Gastrocnemius medialis (tissue), 4 donors: Measurements from ENCODE around the gene TMEM60.

Source experiments
- CTCF ChIP-seq, 5 experiments: fragments of 450-650 bp in 3 of 5; fragments of 200-600 bp in 2 of 5; sonication (generic) in 2 of 5; IDR thresholded peaks in 4 of 5; conservative IDR thresholded peaks in 1 of 5; 1 replicate in 4 of 5; 2 replicates in 1 of 5; pipeline ENCODE4 v1.5.1; 2016 to 2019; ENCODE audit warnings: antibody characterized with exemption in 5 of 5, mild to moderate bottlenecking in 3 of 5, moderate library complexity in 3 of 5
- POLR2A ChIP-seq, 2 donors: fragments of 450-650 bp; IDR thresholded peaks; one replicate each; pipeline ENCODE4 v1.6.1; 2017; ENCODE audit warnings: antibody characterized with exemption in 2 of 2, mild to moderate bottlenecking in 2 of 2, moderate library complexity in 2 of 2

- no peak for TF ChIP-seq CTCF (IDR thresholded peaks at IDR 0.05 in 4 of 5, conservative IDR thresholded peaks at IDR 0.05 in 1 of 5)
- TF ChIP-seq POLR2A (IDR thresholded peaks at IDR 0.05): peak; percentile 56 to 63
Observed at GRCh38 chr7:77799078-77799964, 1.1 kb upstream of the TMEM60 start.
